Measurements from ENCODE around the gene TUBGCP2.

Gene TUBGCP2

GRCh38 chr10:133278577-133279265 lies 30.0 kb downstream of the TUBGCP2 start:
- no peak for DNase-seq (ENCODE audit: low read depth in 2 of 2)

- no peak for DNase-seq (ENCODE audit: low read depth in 2 of 2)
Observed at GRCh38 chr10:133277993-133278576, 30.6 kb downstream of the TUBGCP2 start.

- no peak for DNase-seq (ENCODE audit: low read depth in 2 of 2)
Observed at GRCh38 chr10:133277277-133277992, 31.2 kb downstream of the TUBGCP2 start.

GRCh38 chr10:133276435-133277201 lies 32.1 kb downstream of the TUBGCP2 start, which contains the start of gene ADAM8:
TSS of gene ADAM8 (minus strand) at chr10:133276868. CDS start at chr10:133276817, 51 bp downstream.
- peak in 1 of 2 donors; percentile 71 for DNase-seq (ENCODE audit: low read depth in 2 of 2)

GRCh38 chr10:133276100-133276434 lies 32.6 kb downstream of the TUBGCP2 start:
- DNase-seq (ENCODE audit: low read depth in 2 of 2): no peak

- DNase-seq (ENCODE audit: low read depth in 2 of 2): no peak
Observed at GRCh38 chr10:133275684-133276092, 33.0 kb downstream of the TUBGCP2 start.

- DNase-seq (ENCODE audit: low read depth in 2 of 2): peak; percentile 76 to 78
Observed at GRCh38 chr10:133274751-133275683, 33.7 kb downstream of the TUBGCP2 start.

- DNase-seq (ENCODE audit: low read depth in 2 of 2): no peak
Observed at GRCh38 chr10:133273534-133274143, 35.0 kb downstream of the TUBGCP2 start.

GRCh38 chr10:133272964-133273420 lies 35.7 kb downstream of the TUBGCP2 start:
- DNase-seq (ENCODE audit: low read depth in 2 of 2): no peak

GRCh38 chr10:133272301-133272963 lies 36.2 kb downstream of the TUBGCP2 start:
- no peak for DNase-seq (ENCODE audit: low read depth in 2 of 2)

- no peak for DNase-seq (ENCODE audit: low read depth in 2 of 2)
Observed at GRCh38 chr10:133271521-133272300, 37.0 kb downstream of the TUBGCP2 start.

- no peak for DNase-seq (ENCODE audit: low read depth in 2 of 2)
Observed at GRCh38 chr10:133270773-133271297, 37.8 kb downstream of the TUBGCP2 start.

- DNase-seq (ENCODE audit: low read depth in 2 of 2): no peak
Observed at GRCh38 chr10:133270204-133270603, 38.5 kb downstream of the TUBGCP2 start.

- no peak for DNase-seq (ENCODE audit: low read depth in 2 of 2)
Observed at GRCh38 chr10:133269367-133269766, 39.3 kb downstream of the TUBGCP2 start.

- no peak for DNase-seq (ENCODE audit: low read depth in 2 of 2)
Observed at GRCh38 chr10:133268532-133268931, 40.1 kb downstream of the TUBGCP2 start.

- no peak for DNase-seq (ENCODE audit: low read depth in 2 of 2)
Observed at GRCh38 chr10:133267829-133268228, 40.8 kb downstream of the TUBGCP2 start.

GRCh38 chr10:133267293-133267692 lies 41.4 kb downstream of the TUBGCP2 start:
- no peak for DNase-seq (ENCODE audit: low read depth in 2 of 2)

- DNase-seq (ENCODE audit: low read depth in 2 of 2): no peak
Observed at GRCh38 chr10:133266056-133266795, 42.4 kb downstream of the TUBGCP2 start.

Data from stimulated activated CD4-positive, alpha-beta T cell treated with anti-CD3 and anti-CD28 coated beads, Interleukin-15, amount 100 ng/mL, for 48 hours (primary cell).